GM12874 (cell line): ENCODE results near the gene LDLRAD2.

Source experiments
- CTCF ChIP-seq: IDR thresholded peaks from 2 replicates; pipeline ENCODE4 v1.5.1; 2011; ENCODE audit warnings: low read depth, mild to moderate bottlenecking, control low read depth, low read length, moderate library complexity; ENCODE audit not compliant: insufficient read depth

The LDLRAD2 gene

GRCh38 chr1:21782868-21783678, 29.0 kb upstream of the LDLRAD2 start, which contains the start of gene USP48:
USP48 (minus strand) TSS chr1:21783149; CDS start chr1:21782957, 192 bp downstream.
- TF ChIP-seq CTCF = no peak

- TF ChIP-seq CTCF = no peak
Measured at GRCh38 chr1:21783679-21784603, 28.1 kb upstream of the LDLRAD2 start.

GRCh38 chr1:21786640-21787039, 25.4 kb upstream of the LDLRAD2 start:
- TF ChIP-seq CTCF = no peak

- TF ChIP-seq CTCF = no peak
Measured at GRCh38 chr1:21793104-21793503, 19.0 kb upstream of the LDLRAD2 start.

- no peak for TF ChIP-seq CTCF
Measured at GRCh38 chr1:21794656-21795055, 17.4 kb upstream of the LDLRAD2 start.

- TF ChIP-seq CTCF = no peak
Measured at GRCh38 chr1:21795075-21795474, 17.0 kb upstream of the LDLRAD2 start.

GRCh38 chr1:21799730-21800129, 12.3 kb upstream of the LDLRAD2 start:
- TF ChIP-seq CTCF = no peak
